H4 (cell line): ENCODE measurements around the gene KLC1. TPM values are rescaled to one million over a fixed set of nuclear protein-coding genes. Genes with fewer than 3 reads are reported as not detected.

ENCODE experiments used
- total RNA-seq: library from RNA; depleted of rRNA; stranded (reverse); fragments of >200 nt; shearing (Covaris generic); gene quantifications from 2 replicates; pipeline ENCODE4 v1.2.3, GENCODE V29; 2014; rRNA removed

Gene KLC1
- total RNA-seq, 1 experiment from 2014 or later = 75.5 TPM

Other genes with a start within 250 kb of the KLC1 start
- 35.8 and 41.8 TPM in 2 replicates for gene MARK3, start 243.8 kb upstream of the KLC1 start, total RNA-seq
- 47.1 and 52.4 TPM in 2 replicates for gene CKB, start 106.4 kb upstream of the KLC1 start, total RNA-seq
- 5.8 and 6.8 TPM in 2 replicates for gene TRMT61A, start 100.0 kb upstream of the KLC1 start, total RNA-seq
- gene BAG5, start 66.6 kb upstream of the KLC1 start, total RNA-seq = 11.3 and 18.5 TPM in 2 replicates
- 21.7 and 22.3 TPM in 2 replicates for gene COA8, start 66.3 kb upstream of the KLC1 start, total RNA-seq
- gene XRCC3, start 86.2 kb downstream of the KLC1 start, total RNA-seq = 20.3 and 39.9 TPM in 2 replicates
- 17.2 and 31.6 TPM in 2 replicates for gene ZFYVE21, start 86.6 kb downstream of the KLC1 start, total RNA-seq
- gene PPP1R13B, start 218.4 kb downstream of the KLC1 start, total RNA-seq = 2.6 and 2.9 TPM in 2 replicates